MM.1S (cell line): ENCODE data around the gene EIF3L.

Experiments used
- DNase-seq: peaks from one replicate; pipeline ENCODE4 v3.0.0-alpha.2; 2015
- H2AFZ ChIP-seq: fragments of 300-600 bp; sonication (generic); 2 replicates; pipeline ENCODE4 v1.6.0; 2016; ENCODE audit warnings: antibody characterized with exemption, low read length
- H3F3A ChIP-seq: fragments of 300-600 bp; sonication (generic); 2 replicates; pipeline ENCODE4 v1.6.1; 2016; ENCODE audit warnings: mild to moderate bottlenecking, antibody characterized with exemption, low read length, moderate library complexity, mixed read lengths; ENCODE audit not compliant: insufficient read depth
- H3K27ac ChIP-seq: fragments of 300-600 bp; sonication (generic); 2 replicates; pipeline ENCODE4 v1.5.1; 2016; ENCODE audit warnings: mild to moderate bottlenecking, low read length
- H3K27me3 ChIP-seq: fragments of 300-600 bp; sonication (generic); replicated peaks from 2 replicates; pipeline ENCODE4 v1.6.0; 2016; ENCODE audit warnings: low read length; ENCODE audit not compliant: insufficient read depth
- H3K36me3 ChIP-seq: fragments of 300-600 bp; sonication (generic); replicated peaks from 2 replicates; pipeline ENCODE4 v1.6.1; 2016; ENCODE audit warnings: mild to moderate bottlenecking, low read length, mixed read lengths; ENCODE audit not compliant: insufficient read depth
- H3K4me1 ChIP-seq: fragments of 300-600 bp; sonication (generic); 2 replicates; pipeline ENCODE4 v1.6.1; 2016; ENCODE audit warnings: low read length, mixed read lengths
- H3K4me2 ChIP-seq: fragments of 300-600 bp; sonication (generic); 2 replicates; pipeline ENCODE4 v1.6.0; 2016; ENCODE audit warnings: low read depth, low read length
- H3K4me3 ChIP-seq: fragments of 300-600 bp; sonication (generic); 2 replicates; pipeline ENCODE4 v1.5.1; 2016; ENCODE audit warnings: low read length, mixed read lengths
- H3K79me2 ChIP-seq: fragments of 300-600 bp; sonication (generic); 2 replicates; pipeline ENCODE4 v1.6.1; 2016; ENCODE audit warnings: mixed run types, low read length, mixed read lengths
- H3K9ac ChIP-seq: fragments of 300-600 bp; sonication (generic); 2 replicates; pipeline ENCODE4 v1.6.1; 2016; ENCODE audit warnings: low read length, mixed read lengths
- H3K9me2 ChIP-seq: fragments of 300-600 bp; sonication (generic); replicated peaks from 2 replicates; pipeline ENCODE4 v1.6.1; 2016; ENCODE audit warnings: mild to moderate bottlenecking, low read length, mixed read lengths; ENCODE audit not compliant: insufficient read depth
- H3K9me3 ChIP-seq: fragments of 300-600 bp; sonication (generic); replicated peaks from 2 replicates; pipeline ENCODE4 v1.6.1; 2016; ENCODE audit warnings: mild to moderate bottlenecking, low read length, mixed read lengths; ENCODE audit not compliant: insufficient read depth
- H4K20me1 ChIP-seq: fragments of 300-600 bp; sonication (generic); 2 replicates; pipeline ENCODE4 v1.6.1; 2016; ENCODE audit warnings: mild to moderate bottlenecking, low read length, moderate library complexity, mixed read lengths; ENCODE audit not compliant: insufficient read depth
- CTCF ChIP-seq: fragments of 300-600 bp; sonication (generic); IDR thresholded peaks from 2 replicates; pipeline ENCODE4 v1.5.1; 2016; ENCODE audit warnings: antibody characterized with exemption, low read length, mixed read lengths
- EZH2 ChIP-seq: fragments of 300-600 bp; sonication (generic); optimal IDR thresholded peaks from 2 replicates; pipeline ENCODE3; 2017; ENCODE audit warnings: low read depth, mild to moderate bottlenecking, antibody characterized with exemption, low read length, mixed read lengths
- EZH2phosphoT487 ChIP-seq: fragments of 300-600 bp; sonication (generic); IDR thresholded peaks from 2 replicates; pipeline ENCODE4 v1.6.1; 2018; ENCODE audit warnings: antibody characterized with exemption, low read length

Gene EIF3L

GRCh38 chr22:37923927-37924326 is 74.7 kb downstream of the EIF3L start:
- Histone ChIP-seq H3F3A (no peaks in the 10 kb centered on the region), H2AFZ (no peak overlapping the region), H3K9ac (no peak overlapping the region), H3K4me1 (no peaks in the 10 kb centered on the region), H4K20me1 (no peaks in the 10 kb centered on the region), H3K27ac (no peak overlapping the region), H3K4me3 (no peak overlapping the region), H3K4me2 (no peak overlapping the region), H3K27me3 (no peaks in the 10 kb centered on the region), H3K79me2 (no peaks in the 10 kb centered on the region), H3K36me3 (no peaks in the 10 kb centered on the region), H3K9me2 (no peaks in the 10 kb centered on the region), H3K9me3 (no peaks in the 10 kb centered on the region)
- TF ChIP-seq CTCF (no peak), EZH2phosphoT487 (no peak), EZH2 (no peak)
- no peak for DNase-seq

- no peaks in the 10 kb centered on the region for H3K27me3 ChIP-seq
- H3K36me3 ChIP-seq = no peaks in the 10 kb centered on the region
- no peaks in the 10 kb centered on the region for H3K79me2 ChIP-seq
- H3F3A ChIP-seq = no peaks in the 10 kb centered on the region
- H3K9me2 ChIP-seq = no peaks in the 10 kb centered on the region
- H3K4me3 ChIP-seq = no peak overlapping the region
- TF ChIP-seq EZH2 (no peak), EZH2phosphoT487 (no peak), CTCF (no peak)
- H2AFZ ChIP-seq = no peak overlapping the region
- no peak overlapping the region for H3K4me2 ChIP-seq
- no peaks in the 10 kb centered on the region for H3K4me1 ChIP-seq
- no peaks in the 10 kb centered on the region for H4K20me1 ChIP-seq
- H3K27ac ChIP-seq = no peak overlapping the region
- H3K9ac ChIP-seq = no peak overlapping the region
- H3K9me3 ChIP-seq = no peaks in the 10 kb centered on the region
- no peak for DNase-seq
Observed at GRCh38 chr22:37924386-37925065, 75.3 kb downstream of the EIF3L start.

- Histone ChIP-seq H2AFZ (no peak overlapping the region), H3K36me3 (no peaks in the 10 kb centered on the region), H3K27ac (no peak overlapping the region), H3F3A (no peaks in the 10 kb centered on the region), H3K9me2 (no peaks in the 10 kb centered on the region), H3K4me2 (no peak overlapping the region), H3K9me3 (no peaks in the 10 kb centered on the region), H3K4me3 (no peak overlapping the region), H3K79me2 (no peaks in the 10 kb centered on the region), H3K4me1 (no peaks in the 10 kb centered on the region), H3K9ac (no peak overlapping the region), H4K20me1 (no peaks in the 10 kb centered on the region), H3K27me3 (no peaks in the 10 kb centered on the region)
- TF ChIP-seq EZH2 (no peak), CTCF (no peak)
- no peak for DNase-seq
Observed at GRCh38 chr22:37925330-37925729, 76.1 kb downstream of the EIF3L start.
